Cardiac fibroblast (primary cell): Measurements from ENCODE around the gene COL1A2.
A peak's percentile ranks its signal among the peaks of the same experiment; 100 is the strongest.

ENCODE experiments used
- DNase-seq, 2 donors: peaks; one replicate each; pipeline versions ENCODE4 v3.0.0 to v3.0.0-alpha.2; 2010; ENCODE audit warnings: low read depth in 2 of 2
- H3K4me3 ChIP-seq, 2 donors: replicated peaks in 1 of 2; 1 replicate in 1 of 2; 2 replicates in 1 of 2; pipeline ENCODE4 v1.5.1; 2011; ENCODE audit warnings: low read depth in 2 of 2, low read length in 2 of 2, mild to moderate bottlenecking in 2 of 2, moderate library complexity in 1 of 2
- TF ChIP-seq, protein P1 (sequence below): IDR thresholded peaks from one replicate; pipeline ENCODE4 v1.5.1; 2011; ENCODE audit warnings: low read depth, mild to moderate bottlenecking, low read length, inconsistent platforms

COL1A2 gene

DNA sequence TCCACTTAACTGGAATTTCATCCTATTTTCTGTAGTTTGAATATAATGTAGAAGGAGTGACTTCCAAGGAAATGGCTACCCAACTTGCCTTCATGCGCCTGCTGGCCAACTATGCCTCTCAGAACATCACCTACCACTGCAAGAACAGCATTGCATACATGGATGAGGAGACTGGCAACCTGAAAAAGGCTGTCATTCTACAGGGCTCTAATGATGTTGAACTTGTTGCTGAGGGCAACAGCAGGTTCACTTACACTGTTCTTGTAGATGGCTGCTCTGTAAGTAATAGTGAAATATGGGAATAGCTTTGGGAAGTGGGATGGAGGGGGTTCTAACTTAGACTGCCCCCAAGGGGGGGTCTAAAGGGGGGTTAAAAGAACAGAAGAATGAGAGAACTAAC lies 34.5 kb downstream of the COL1A2 start:
- peak; percentile 15 to 31 for DNase-seq
- no peak overlapping the region for H3K4me3 ChIP-seq
- TF ChIP-seq, protein P1, sequence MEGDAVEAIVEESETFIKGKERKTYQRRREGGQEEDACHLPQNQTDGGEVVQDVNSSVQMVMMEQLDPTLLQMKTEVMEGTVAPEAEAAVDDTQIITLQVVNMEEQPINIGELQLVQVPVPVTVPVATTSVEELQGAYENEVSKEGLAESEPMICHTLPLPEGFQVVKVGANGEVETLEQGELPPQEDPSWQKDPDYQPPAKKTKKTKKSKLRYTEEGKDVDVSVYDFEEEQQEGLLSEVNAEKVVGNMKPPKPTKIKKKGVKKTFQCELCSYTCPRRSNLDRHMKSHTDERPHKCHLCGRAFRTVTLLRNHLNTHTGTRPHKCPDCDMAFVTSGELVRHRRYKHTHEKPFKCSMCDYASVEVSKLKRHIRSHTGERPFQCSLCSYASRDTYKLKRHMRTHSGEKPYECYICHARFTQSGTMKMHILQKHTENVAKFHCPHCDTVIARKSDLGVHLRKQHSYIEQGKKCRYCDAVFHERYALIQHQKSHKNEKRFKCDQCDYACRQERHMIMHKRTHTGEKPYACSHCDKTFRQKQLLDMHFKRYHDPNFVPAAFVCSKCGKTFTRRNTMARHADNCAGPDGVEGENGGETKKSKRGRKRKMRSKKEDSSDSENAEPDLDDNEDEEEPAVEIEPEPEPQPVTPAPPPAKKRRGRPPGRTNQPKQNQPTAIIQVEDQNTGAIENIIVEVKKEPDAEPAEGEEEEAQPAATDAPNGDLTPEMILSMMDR, result no peak

DNA sequence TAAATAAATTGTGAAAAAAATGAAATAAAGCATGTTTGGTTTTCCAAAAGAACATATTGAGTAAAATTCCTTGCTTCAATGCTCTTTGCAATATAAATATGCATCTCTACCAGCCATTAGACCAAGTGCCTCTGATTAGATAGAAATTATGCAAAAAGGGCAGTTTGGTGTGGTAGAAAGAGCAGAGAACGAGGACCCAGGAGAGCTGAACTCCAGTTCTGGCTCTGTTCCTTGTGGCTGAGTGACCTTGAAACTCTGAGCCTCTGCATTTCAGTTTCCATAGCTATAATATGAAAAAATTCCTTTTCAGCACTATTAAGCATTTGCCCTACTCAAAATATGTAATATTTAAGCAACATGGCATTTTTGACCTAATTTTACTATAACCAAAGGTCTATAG lies 36.5 kb downstream of the COL1A2 start:
- DNase-seq, result peak in 1 of 2 donors; percentile 38

DNA sequence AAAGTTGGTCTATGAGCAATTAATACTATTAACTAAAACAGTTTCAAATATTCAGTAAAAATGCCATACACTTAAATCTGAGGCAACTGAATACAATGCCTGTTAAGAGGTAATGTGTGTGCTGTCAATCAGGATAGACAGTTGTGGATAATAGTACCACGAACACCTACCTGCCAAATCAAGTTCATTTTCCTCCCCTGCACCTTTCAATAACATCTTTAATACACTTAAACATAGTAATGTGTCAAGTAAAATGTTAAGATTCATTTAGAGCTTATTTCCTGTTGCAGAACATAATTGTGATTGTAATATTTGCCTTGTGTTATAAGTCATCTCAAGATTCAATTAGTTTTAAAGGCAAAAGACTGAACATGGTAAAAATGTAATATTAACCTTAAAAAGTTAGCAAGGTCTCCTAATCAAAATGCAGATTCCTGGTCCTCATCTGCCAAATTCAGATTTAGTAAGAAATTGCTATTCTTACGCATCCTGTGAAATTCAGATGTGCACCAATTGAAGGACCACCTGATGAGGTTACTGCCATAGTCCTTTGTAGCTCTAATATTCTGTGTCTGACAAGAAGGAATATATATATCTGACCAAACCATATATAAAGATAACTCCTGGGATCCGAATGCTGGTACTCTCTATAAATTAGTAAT lies 37.1 kb downstream of the COL1A2 start:
- DNase-seq, result peak; percentile 62 to 85
- no peak overlapping the region for H3K4me3 ChIP-seq
- TF ChIP-seq, protein P1, result no peak

More for the DNA sequence above, 36.5 kb downstream of the COL1A2 start:
- TF ChIP-seq, protein P1, result no peak
- H3K4me3 ChIP-seq, result no peak overlapping the region

DNA sequence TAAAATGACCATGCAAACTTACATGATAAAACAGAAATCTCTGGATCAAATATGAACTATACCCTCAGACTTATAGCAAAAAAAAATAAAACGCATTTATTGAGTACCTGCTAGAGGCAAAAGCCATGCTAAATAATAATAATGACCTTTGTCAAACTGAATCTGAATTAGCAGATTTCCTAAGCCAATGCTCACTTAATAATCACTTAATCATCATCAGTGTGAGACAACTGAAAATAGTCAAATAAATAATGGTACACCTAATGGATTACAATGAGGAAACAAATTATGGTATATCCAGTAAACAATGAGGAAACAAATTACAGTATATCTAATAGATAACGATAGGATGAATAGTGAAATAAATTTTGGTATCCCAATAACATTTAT lies 37.6 kb downstream of the COL1A2 start:
- no peak for DNase-seq
- TF ChIP-seq, protein P1, result no peak
- no peak overlapping the region for H3K4me3 ChIP-seq

DNA sequence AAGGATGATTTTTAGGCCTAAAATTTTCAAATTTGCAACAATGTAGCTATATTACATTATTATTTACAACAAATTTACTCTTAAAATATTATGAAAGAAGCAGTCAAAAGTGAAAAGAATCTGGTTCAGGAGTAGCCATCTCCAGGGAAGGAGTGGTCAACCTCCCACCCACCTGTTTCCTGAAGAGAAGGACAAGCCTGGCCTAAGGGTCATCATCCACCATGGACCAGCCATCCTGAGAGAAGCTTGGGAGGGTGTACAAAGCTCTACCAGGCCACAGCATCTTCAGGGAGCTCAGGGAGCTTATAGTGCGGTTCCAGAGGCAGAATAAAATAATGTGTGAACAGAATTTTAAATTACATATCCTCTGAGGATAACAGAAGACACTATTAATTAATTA lies 38.1 kb downstream of the COL1A2 start:
- peak; percentile 14 to 61 for DNase-seq
- TF ChIP-seq, protein P1, result no peak
- no peak overlapping the region for H3K4me3 ChIP-seq

DNA sequence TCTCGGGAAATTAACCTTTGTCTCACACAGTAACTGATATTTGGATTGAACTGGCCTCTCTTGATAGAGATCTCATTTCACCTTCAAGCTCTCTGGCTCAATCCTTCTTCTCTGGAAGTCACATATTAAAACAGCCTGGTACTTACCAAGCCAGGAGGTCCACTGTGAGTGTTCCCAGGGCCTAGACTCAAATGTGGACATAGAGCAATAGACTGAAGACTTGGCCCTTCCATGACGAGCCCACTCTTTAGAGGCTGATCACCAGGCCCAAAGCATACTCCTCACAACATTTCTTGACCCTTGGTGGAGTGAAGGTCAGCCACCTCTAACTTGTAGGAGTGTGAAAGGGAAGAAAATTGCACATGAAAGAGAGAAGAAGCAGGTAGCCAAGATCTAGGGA lies 38.5 kb downstream of the COL1A2 start:
- TF ChIP-seq, protein P1, result no peak
- peak; percentile 2 to 44 for DNase-seq
- H3K4me3 ChIP-seq, result no peak overlapping the region

DNA sequence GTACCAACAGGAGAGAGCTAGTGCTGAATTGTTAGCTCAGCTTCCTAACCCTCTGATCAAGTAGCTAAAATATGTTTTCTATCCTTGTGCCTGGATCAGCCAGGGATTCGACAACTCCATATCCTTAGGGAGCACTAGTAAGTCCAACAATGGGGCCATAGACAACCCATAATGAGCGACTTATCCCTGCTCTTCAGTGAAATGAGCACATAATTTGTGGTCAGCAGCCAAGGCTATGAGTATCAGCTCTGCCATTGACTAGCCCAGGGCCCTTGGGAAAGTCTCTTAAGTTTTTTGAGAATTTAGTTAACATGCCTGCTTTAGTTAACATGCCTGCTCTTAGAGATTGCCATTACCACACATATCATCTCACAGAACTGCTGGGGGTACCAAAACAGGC lies 39.3 kb downstream of the COL1A2 start:
- TF ChIP-seq, protein P1, result no peak
- no peak overlapping the region for H3K4me3 ChIP-seq
- peak; percentile 26 to 65 for DNase-seq
